ENCODE data around the gene MORC3.
"Not testable (repeated sequence)": the region's sequence is repeated elsewhere in the genome, so short reads cannot be mapped to it uniquely, and the experiment has no call there.

Gene MORC3

GRCh38 chr21:36322083-36322424 is 2.1 kb downstream of the MORC3 start:
- no peak for DNase-seq (ENCODE audit: low spot score)

DNA sequence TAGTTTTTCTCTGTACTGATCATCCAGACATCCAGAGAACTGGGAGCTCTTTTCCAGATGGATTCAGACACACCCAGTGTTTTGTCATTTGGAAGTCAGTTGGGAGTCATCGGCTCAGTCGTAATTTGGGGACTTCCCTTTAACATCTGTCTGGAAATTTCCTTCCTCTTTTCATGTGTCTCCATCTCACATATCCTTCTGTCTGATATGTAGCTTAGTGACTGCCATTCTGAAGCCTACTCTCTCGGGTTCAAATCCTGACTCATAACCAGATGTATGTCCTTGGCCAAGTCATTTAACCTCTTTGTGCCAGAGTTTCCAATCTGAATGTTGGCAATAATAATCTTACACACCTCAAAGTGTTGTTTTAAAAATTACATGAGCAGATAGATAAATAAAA is 3.0 kb downstream of the MORC3 start:
- DNase-seq (ENCODE audit: low spot score), result no peak

DNA sequence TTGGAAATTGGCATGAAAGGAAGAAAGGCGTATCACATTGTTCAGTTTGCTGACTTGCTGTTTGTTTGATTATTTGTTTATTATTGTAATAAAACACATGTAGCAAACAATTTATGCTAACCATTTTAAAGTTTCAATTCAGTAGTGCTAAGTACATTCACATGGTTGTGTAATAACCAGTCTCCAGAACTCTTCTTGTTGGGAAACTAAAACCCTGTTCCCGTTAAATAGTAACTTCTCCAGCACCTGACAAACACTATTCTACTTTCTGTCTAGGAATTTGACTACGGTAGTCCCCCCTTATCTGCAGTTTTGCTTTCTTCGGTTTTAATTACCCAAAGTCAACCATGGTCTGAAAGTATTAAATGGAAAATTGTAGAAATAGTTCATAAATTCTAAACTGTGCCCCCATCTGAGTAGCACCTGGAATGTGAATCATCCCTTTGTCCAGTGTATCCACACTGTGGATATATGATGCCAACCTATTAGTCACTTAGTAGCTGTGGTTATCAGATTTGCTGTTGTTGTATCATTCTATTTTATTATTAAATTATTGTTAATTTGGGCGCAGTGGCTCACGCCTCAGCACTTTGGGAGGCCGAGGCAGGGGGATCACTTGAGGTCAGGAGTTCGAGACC is 5.5 kb downstream of the MORC3 start:
- DNase-seq (ENCODE audit: low spot score), result no peak

GRCh38 chr21:36330904-36331303 is 10.9 kb downstream of the MORC3 start:
- peak; percentile 16 for DNase-seq (ENCODE audit: low spot score)

DNA sequence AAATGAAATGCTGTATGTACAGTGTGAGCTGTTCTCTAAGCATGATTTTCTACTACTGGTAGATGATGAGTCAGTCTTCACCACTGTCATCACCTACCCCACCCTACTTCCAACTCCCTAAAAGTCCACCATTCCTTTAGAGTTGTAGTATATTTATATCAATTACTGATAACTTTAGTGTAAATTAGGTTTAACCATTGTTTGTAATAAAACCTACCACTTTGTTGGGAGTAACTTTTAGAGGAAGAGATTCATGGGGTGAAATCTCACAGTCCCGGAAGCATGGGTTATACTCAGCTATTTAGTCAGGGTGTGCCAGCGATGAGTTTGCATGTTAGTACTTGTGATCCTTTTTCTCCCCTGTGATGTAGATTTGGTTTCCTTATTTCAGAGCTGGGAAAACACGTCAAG is 17.1 kb downstream of the MORC3 start:
- DNase-seq (ENCODE audit: low spot score), result no peak

GRCh38 chr21:36338975-36339374 is 19.0 kb downstream of the MORC3 start:
- no peak for DNase-seq (ENCODE audit: low spot score)

- DNase-seq (ENCODE audit: low spot score), result not testable (repeated sequence)
Measured at GRCh38 chr21:36342581-36342980, 22.6 kb downstream of the MORC3 start.

DNA sequence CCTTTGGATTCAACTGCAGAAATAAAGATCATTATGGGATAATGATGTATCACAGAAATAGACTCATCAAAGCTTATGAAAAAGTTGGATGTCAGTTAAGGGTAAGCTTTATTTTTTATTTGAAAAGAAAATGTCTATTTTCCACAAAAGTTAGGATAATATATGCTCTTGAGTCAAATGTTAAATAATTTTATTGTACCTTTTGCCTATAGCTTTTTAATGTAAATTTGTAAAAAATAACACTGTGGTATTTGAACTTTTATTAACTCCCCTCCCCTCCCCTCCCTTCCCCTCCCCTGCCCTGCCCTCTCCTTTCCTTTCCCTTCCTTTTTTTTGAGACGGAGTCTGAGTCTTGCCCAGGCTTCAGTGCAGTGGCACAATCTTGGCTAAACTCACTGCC is 24.9 kb downstream of the MORC3 start:
- no peak for DNase-seq (ENCODE audit: low spot score)

- DNase-seq (ENCODE audit: low spot score), result no peak
Measured at GRCh38 chr21:36347278-36347961, 27.4 kb downstream of the MORC3 start.

DNA sequence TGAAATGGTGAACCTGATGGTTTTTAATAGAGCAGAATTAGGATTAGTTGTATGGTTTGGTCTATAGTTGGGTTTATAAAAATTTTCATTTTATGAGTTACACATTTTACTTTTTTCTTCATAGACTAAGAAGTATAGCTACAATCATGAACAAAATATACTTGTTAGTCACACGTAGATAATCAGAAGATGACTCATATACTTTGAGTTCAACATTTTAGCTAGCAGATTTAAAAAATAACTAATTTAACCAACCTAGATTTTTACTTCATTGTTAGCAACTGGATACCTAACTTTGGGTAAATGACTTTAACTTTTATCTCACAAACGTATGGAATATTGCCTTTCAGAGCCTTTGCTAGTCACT is 27.9 kb downstream of the MORC3 start:
- DNase-seq (ENCODE audit: low spot score), result no peak

DNA sequence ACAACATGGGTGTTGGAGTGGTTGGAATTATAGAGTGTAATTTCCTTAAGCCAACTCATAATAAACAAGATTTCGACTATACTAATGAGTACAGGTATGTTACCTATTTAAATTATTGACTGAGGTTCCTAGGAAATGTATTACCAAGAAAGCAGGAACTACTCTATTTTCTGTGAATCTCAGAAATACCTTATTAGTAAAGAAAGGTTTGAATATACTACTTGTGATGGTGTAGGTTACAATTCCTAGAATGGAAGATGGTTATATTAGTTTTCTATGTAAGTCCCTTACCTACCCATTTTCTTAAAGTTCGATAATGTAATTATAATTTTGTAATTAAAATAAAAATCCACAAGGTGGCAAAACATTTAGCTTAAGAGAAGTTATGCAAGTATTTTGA is 29.3 kb downstream of the MORC3 start:
- no peak for DNase-seq (ENCODE audit: low spot score)

- no peak for DNase-seq (ENCODE audit: low spot score)
Measured at GRCh38 chr21:36350282-36350910, 30.4 kb downstream of the MORC3 start.

- no peak for DNase-seq (ENCODE audit: low spot score)
Measured at GRCh38 chr21:36354918-36355680, 35.1 kb downstream of the MORC3 start.

GRCh38 chr21:36355868-36356267 is 35.9 kb downstream of the MORC3 start:
- DNase-seq (ENCODE audit: low spot score), result no peak

DNA sequence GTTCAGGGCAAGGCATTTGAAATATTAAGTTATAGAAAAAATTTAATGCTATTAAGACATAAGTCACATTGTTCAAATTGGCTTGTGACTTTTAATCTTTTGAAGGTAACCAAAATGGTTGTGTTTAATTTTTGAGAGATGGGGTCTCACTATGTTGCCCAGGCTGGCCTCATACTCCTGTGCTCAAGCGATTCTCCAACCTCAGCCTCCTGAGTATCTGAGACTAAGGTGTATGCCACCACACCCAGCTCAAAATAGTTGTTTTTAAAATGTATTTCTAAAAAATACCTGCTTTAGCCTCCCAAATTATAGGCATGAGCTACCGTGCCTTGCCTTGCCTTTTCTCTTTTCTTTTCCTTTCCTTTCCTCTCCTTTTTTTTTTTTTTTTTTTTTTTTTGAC is 39.2 kb downstream of the MORC3 start:
- DNase-seq (ENCODE audit: low spot score), result no peak

DNA sequence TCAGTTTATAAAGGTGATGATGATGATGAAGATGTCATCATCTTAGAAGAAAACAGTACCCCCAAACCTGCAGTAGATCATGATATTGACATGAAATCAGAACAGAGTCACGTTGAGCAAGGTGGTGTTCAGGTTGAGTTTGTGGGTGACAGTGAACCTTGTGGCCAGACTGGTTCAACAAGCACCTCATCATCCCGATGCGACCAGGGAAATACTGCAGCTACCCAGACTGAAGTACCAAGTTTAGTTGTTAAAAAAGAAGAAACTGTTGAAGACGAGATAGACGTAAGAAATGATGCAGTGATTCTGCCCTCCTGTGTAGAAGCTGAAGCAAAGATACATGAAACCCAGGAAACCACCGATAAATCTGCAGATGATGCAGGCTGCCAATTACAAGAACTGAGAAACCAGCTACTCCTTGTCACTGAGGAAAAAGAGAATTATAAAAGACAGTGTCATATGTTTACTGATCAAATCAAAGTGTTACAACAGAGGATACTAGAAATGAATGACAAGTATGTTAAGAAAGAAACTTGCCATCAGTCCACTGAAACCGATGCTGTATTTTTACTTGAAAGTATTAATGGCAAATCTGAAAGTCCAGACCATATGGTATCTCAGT is 49.2 kb downstream of the MORC3 start:
- DNase-seq (ENCODE audit: low spot score), result no peak

GRCh38 chr21:36375994-36376393 is 56.0 kb downstream of the MORC3 start:
- no peak for DNase-seq (ENCODE audit: low spot score)

GRCh38 chr21:36377391-36377842 is 57.4 kb downstream of the MORC3 start:
- no peak for DNase-seq (ENCODE audit: low spot score)

DNA sequence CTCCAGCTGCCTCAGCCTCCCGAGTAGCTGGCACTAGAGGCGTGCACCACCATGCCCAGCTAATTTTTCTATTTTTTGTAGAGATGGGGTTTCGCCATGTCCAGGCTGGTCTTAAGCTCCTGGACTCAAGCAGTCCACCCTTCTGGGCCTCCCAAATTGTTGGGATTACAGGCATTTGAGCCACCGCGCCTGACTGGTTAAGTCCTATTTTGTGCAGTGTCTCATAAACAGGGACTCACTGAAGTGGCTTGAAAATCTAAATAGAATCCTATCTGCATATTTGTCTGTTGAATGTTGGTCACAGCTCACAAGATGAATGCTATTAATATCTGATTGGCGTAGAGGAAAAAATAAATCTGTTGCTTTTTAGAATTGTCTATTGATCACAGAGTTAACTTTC is 59.3 kb downstream of the MORC3 start:
- DNase-seq (ENCODE audit: low spot score), result no peak

DNA sequence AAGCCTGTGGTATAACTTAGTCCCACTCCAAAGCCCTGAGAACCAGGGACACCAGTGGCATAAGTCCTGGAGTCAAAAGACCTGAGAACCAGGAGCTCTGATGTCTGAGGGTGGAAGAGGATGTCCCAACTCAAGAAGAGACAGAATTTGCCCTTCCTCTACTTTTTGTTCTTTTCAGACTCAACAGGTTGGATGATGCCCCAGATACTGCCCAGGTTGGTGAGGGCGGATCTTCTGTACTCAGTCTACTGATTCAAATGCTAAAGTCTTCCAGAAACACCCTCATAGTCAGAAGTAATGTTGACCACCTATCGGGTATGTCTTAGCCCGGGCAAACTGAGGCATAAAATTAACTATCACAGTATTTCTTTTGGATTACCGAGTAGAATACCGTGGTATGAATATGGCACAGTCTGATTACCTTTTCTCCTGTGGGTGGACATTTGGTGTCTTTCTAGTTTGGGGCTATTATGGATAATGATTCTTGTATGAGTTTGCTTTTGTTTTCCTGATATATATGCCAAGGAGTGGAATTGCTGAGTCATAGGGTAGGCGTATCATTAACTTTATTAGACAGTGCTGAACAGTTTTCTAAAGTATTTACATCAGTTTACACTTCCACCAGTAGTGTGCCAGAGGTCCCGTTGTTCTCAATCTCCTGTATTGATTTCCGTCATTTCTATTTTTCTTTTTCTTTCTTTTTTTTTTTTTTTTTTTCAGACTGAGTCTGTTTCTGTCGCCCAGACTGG is 62.0 kb downstream of the MORC3 start:
- DNase-seq (ENCODE audit: low spot score), result no peak

- DNase-seq (ENCODE audit: low spot score), result not testable (repeated sequence)
Measured at GRCh38 chr21:36382722-36383121, 62.7 kb downstream of the MORC3 start.

GRCh38 chr21:36384885-36385232 is 64.9 kb downstream of the MORC3 start:
- DNase-seq (ENCODE audit: low spot score), result no peak
